Head of caudate nucleus (tissue), 42 donors: Measurements from ENCODE around the gene C17orf113.

Source experiments
- DNase-seq, 42 donors: peaks; one replicate each; pipeline versions ENCODE4 v3.0.0 to v3.0.0-alpha.2; 2020 to 2021; ENCODE audit warnings: mixed read lengths in 7 of 42
- intact Hi-C: fragments of 100-400 bp; cut with DNase I; formaldehyde crosslinking; loops from one replicate; pipeline ENCODE4 v1.15.0; 2022

The C17orf113 gene

GRCh38 chr17:42050393-42051012 is at the start of gene C17orf113:
Gene C17orf113 (minus strand): TSS chr17:42050601. CDS start chr17:42043376, 7,225 bp downstream.
- intact Hi-C loops = no loop called here
- peak; percentile 16 to 81 (median 61) for DNase-seq

GRCh38 chr17:42098730-42099399 is 48.5 kb upstream of the C17orf113 start:
- DNase-seq = no peak
- intact Hi-C loops = no loop called here

- no peak for DNase-seq
These were observed 47.6 kb upstream of the C17orf113 start, which contains the start of gene ZNF385C for GRCh38 chr17:42097691-42098631. Gene ZNF385C (minus strand): TSS chr17:42098473. CDS start chr17:42063056, 35,417 bp downstream.

GRCh38 chr17:42096360-42097111 is 46.1 kb upstream of the C17orf113 start:
- no peak for DNase-seq
- intact Hi-C loops = no loop called here

More at GRCh38 chr17:42097691-42098631, 47.6 kb upstream of the C17orf113 start, which contains the start of gene ZNF385C:
- intact Hi-C loops = no loop called here

GRCh38 chr17:42094375-42095069 is 44.1 kb upstream of the C17orf113 start:
- intact Hi-C loops = no loop called here
- DNase-seq = no peak

GRCh38 chr17:42092939-42093338 is 42.5 kb upstream of the C17orf113 start:
- no peak for DNase-seq
- intact Hi-C loops = no loop called here

- intact Hi-C loops = no loop called here
- no peak for DNase-seq
These were observed 40.8 kb upstream of the C17orf113 start for GRCh38 chr17:42090964-42091790.

- DNase-seq = no peak
- intact Hi-C loops = no loop called here
These were observed 38.3 kb upstream of the C17orf113 start for GRCh38 chr17:42088736-42089135.

- DNase-seq = peak in 35 of 42 donors; percentile 18 to 77 (median 51)
- intact Hi-C loops = no loop called here
These were observed 37.6 kb upstream of the C17orf113 start for GRCh38 chr17:42087736-42088705.

- intact Hi-C loops = no loop called here
- no peak for DNase-seq
These were observed 36.8 kb upstream of the C17orf113 start for GRCh38 chr17:42087042-42087701.

GRCh38 chr17:42081516-42082129 is 31.2 kb upstream of the C17orf113 start:
- no peak for DNase-seq
- intact Hi-C loops = no loop called here

- no peak for DNase-seq
- intact Hi-C loops = no loop called here
These were observed 29.1 kb upstream of the C17orf113 start for GRCh38 chr17:42079541-42079940.

- DNase-seq = no peak
- intact Hi-C loops = no loop called here
These were observed 28.1 kb upstream of the C17orf113 start for GRCh38 chr17:42078396-42079043.

- DNase-seq = no peak
- intact Hi-C loops = no loop called here
These were observed 27.4 kb upstream of the C17orf113 start for GRCh38 chr17:42077755-42078154.
